ENCODE data around the gene FAM13A.

Gene FAM13A

DNA sequence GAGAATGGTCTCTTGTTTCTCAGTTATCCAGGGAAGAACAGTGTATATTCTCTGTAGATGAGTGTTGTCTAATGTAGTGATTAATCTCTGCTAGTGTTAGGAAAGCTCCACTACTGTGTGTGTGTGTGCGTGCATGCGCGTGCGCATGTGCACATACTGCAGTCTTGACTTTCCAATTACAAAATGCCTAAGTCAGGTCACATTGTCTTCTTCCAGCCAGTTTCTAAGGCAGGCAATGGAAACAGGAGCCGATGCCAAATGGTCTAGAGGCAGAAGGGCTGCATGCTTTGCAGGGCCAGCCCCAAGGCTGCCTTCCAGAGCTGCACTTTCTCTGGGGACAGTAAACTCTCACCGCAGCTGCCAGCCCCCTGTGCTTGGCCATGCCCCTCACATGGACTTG, 328.8 kb downstream of the FAM13A start:
- Histone ChIP-seq H3K27ac (ENCODE audit: low read length) (no peak overlapping the region), H3K27me3 (ENCODE audit: control insufficient read depth, insufficient read depth, low read length) (no peaks in the 10 kb centered on the region), H3K4me3 (ENCODE audit: low read length) (no peak overlapping the region), H3K36me3 (ENCODE audit: control insufficient read depth, insufficient read depth, low read length) (peaks cover 13% of the 10 kb centered on the region), H3K9me3 (ENCODE audit: control insufficient read depth, insufficient read depth, low read length) (no peaks in the 10 kb centered on the region), H3K4me1 (ENCODE audit: control insufficient read depth, insufficient read depth, low read length) (no peaks in the 10 kb centered on the region)
- no peak for DNase-seq (ENCODE audit: low read depth, low spot score)
- WGBS (ENCODE audit: insufficient coverage, insufficient read length): no CpG with 5 or more reads among the region's 6 CpGs

DNA sequence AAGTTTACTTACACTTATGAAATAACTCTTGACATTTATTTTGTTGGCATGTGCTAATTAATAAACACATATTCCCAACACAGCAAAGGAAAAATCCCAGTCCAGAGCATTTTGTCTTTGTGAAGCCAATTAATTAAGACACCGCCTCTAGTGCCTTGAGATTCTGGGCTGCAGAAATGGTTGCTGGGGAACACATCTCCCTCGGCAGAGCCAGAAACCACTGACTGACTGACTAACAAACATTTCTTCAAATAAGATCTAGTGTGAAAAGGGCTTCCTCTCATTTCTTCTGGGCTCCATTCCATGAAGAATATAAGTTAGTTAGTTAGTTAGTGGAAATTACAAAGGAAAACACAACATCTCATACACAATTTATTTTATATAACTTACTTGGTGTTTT, 331.0 kb downstream of the FAM13A start:
- Histone ChIP-seq H3K4me1 (ENCODE audit: control insufficient read depth, insufficient read depth, low read length) (no peaks in the 10 kb centered on the region), H3K4me3 (ENCODE audit: low read length) (no peak overlapping the region), H3K27me3 (ENCODE audit: control insufficient read depth, insufficient read depth, low read length) (no peaks in the 10 kb centered on the region), H3K9me3 (ENCODE audit: control insufficient read depth, insufficient read depth, low read length) (no peaks in the 10 kb centered on the region), H3K27ac (ENCODE audit: low read length) (no peak overlapping the region), H3K36me3 (ENCODE audit: control insufficient read depth, insufficient read depth, low read length) (peaks cover 12% of the 10 kb centered on the region)
- no peak for DNase-seq (ENCODE audit: low read depth, low spot score)
- WGBS (ENCODE audit: insufficient coverage, insufficient read length): no CpG with 5 or more reads among the region's 2 CpGs

DNA sequence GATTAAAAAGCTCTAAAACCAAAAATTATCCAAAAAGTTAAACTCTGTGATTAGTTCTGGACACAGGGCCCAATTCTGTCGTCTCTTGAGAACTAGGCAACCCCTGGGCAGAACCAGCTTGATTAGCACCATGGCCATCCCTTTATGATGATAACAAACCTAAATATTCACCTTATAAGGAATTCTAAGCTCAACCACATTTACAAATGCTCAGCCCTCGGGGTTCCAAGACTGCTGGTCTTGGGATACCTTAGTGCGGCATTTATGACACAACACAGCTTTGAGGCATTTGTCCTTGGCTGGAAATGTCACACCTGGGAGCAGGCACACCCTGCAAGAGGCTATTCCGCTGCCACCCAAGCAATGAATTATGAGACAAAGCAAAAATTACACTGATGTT, 331.8 kb downstream of the FAM13A start:
- Histone ChIP-seq H3K4me1 (ENCODE audit: control insufficient read depth, insufficient read depth, low read length) (no peaks in the 10 kb centered on the region), H3K27me3 (ENCODE audit: control insufficient read depth, insufficient read depth, low read length) (no peaks in the 10 kb centered on the region), H3K9me3 (ENCODE audit: control insufficient read depth, insufficient read depth, low read length) (no peaks in the 10 kb centered on the region), H3K4me3 (ENCODE audit: low read length) (no peak overlapping the region), H3K27ac (ENCODE audit: low read length) (no peak overlapping the region), H3K36me3 (ENCODE audit: control insufficient read depth, insufficient read depth, low read length) (peaks cover 9% of the 10 kb centered on the region)
- no CpG with 5 or more reads among the region's 4 CpGs for WGBS (ENCODE audit: insufficient coverage, insufficient read length)
- DNase-seq (ENCODE audit: low read depth, low spot score): no peak

DNA sequence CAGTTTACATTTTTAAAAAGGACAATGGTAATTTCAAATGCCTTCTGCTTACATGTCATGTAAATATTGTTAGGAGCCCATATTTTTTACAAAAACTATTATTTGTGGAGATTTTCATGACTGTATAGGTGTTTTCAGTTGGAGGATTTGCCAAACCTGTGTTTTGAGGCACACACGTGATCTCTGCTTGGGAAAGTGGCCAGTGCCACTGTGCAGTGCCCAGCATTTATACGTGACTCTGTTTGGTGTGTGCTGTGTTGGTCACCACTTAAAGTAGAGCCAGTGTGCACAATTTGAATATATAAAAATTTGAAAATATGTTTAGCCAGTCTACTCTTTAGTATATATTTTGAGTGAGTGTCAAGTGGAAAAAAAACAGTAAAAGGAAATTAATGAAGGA, 332.6 kb downstream of the FAM13A start:
- Histone ChIP-seq H3K4me3 (ENCODE audit: low read length) (no peak overlapping the region), H3K27ac (ENCODE audit: low read length) (no peak overlapping the region), H3K36me3 (ENCODE audit: control insufficient read depth, insufficient read depth, low read length) (peaks cover 9% of the 10 kb centered on the region), H3K4me1 (ENCODE audit: control insufficient read depth, insufficient read depth, low read length) (no peaks in the 10 kb centered on the region), H3K27me3 (ENCODE audit: control insufficient read depth, insufficient read depth, low read length) (no peaks in the 10 kb centered on the region), H3K9me3 (ENCODE audit: control insufficient read depth, insufficient read depth, low read length) (no peaks in the 10 kb centered on the region)
- DNase-seq (ENCODE audit: low read depth, low spot score): no peak
- WGBS (ENCODE audit: insufficient coverage, insufficient read length): no CpG with 5 or more reads among the region's 2 CpGs

DNA sequence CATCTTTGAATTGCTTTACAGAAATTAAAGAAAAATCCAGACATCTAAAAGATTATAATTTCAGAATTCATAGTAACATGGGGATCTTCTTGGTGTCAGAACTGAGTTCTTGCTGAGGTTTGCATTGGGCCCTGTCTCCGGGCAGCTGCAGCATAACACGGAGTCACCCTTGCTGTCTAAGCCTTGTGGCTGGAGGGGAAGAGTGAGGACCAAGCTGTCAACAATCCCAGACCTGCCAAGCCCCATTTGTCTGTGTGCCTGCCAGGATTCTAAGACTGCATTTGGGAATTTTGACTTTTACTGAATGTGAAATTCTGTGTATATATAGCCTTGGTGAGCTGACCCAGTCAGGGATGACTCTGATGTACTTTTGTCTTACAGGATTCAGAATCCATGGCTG, 334.2 kb downstream of the FAM13A start:
- no peak for DNase-seq (ENCODE audit: low read depth, low spot score)
- no peaks in the 10 kb centered on the region for H3K9me3 ChIP-seq (ENCODE audit: control insufficient read depth, insufficient read depth, low read length)
- H3K4me1 ChIP-seq (ENCODE audit: control insufficient read depth, insufficient read depth, low read length): no peaks in the 10 kb centered on the region
- WGBS (ENCODE audit: insufficient coverage, insufficient read length): no CpG with 5 or more reads among the region's 2 CpGs
- no peak overlapping the region for H3K4me3 ChIP-seq (ENCODE audit: low read length)
- no peaks in the 10 kb centered on the region for H3K27me3 ChIP-seq (ENCODE audit: control insufficient read depth, insufficient read depth, low read length)
- H3K27ac ChIP-seq (ENCODE audit: low read length): no peak overlapping the region
- peaks cover 4% of the 10 kb centered on the region for H3K36me3 ChIP-seq (ENCODE audit: control insufficient read depth, insufficient read depth, low read length)

DNA sequence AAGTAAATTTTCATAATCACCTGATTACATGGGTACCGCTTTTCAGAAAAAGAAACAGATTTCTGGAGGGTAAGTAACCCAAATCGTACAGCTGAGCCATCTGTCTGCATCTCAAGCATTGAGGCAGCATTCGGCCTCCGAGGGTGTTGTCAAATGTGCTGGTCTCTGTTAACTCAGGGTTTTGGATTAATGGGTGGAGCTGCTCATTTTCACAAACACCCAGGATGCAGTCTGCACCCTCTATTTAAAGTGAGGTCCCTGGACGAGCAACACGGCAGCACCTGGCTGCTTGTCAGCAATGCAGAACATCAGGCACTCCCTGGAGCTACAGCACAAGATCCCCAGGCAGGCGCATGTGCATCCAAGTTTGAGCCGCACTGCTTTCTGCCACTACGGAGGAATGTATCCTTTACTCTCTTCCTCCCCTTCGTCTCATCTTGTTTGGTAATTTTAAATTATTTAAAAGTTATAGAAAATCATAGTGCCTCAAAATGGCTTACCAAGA, 334.7 kb downstream of the FAM13A start:
- Histone ChIP-seq H3K36me3 (ENCODE audit: control insufficient read depth, insufficient read depth, low read length) (no peaks in the 10 kb centered on the region), H3K9me3 (ENCODE audit: control insufficient read depth, insufficient read depth, low read length) (no peaks in the 10 kb centered on the region), H3K4me1 (ENCODE audit: control insufficient read depth, insufficient read depth, low read length) (no peaks in the 10 kb centered on the region), H3K27me3 (ENCODE audit: control insufficient read depth, insufficient read depth, low read length) (no peaks in the 10 kb centered on the region), H3K4me3 (ENCODE audit: low read length) (no peak overlapping the region), H3K27ac (ENCODE audit: low read length) (no peak overlapping the region)
- no peak for DNase-seq (ENCODE audit: low read depth, low spot score)
- WGBS (ENCODE audit: insufficient coverage, insufficient read length): no CpG with 5 or more reads among the region's 10 CpGs

DNA sequence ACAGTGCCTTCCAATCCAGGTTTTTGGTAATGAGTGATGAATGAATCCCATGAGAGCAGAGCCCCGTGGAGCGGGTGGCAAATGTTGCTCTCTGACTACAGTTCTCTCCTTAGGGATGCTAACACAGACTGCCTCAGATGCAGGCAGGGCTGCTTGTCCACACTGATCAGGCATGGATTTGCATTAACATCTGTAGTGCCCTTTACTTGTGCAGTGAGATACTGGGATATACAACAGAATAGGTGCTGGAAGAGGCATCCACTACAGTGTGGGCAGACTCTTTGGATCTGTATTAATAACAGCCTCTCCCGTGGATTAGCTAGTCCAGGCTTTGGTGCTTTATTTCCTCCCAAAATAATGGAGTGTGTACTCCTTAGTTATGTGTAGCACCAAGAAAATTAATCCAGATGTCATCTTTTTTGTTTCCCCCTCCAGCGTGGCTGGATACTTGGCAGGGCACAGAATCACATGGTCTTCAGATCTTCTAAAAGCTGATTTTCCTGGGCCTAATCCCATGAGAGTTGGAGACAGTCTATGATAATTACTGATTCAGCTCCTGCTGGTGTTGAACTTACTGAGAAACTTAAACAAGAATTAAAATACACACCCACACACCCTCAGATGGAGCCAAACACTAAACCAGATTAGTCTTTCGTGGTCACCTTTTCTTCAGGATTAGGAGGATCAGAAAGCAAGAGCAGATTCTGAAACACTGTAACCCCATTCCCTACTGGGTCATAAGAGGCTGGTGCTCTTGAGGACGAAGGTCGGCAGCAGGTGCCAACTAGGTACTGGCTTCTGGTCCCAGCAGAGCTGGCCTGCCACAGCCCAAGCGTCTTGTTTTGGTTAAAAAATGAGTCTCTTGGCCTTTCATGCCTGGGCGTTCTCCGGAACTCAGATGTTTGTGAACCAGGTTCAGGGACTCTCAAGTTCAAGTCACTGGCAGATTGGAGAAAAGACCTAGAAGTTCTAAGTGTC, 336.2 kb downstream of the FAM13A start:
- no peak for DNase-seq (ENCODE audit: low read depth, low spot score)

DNA sequence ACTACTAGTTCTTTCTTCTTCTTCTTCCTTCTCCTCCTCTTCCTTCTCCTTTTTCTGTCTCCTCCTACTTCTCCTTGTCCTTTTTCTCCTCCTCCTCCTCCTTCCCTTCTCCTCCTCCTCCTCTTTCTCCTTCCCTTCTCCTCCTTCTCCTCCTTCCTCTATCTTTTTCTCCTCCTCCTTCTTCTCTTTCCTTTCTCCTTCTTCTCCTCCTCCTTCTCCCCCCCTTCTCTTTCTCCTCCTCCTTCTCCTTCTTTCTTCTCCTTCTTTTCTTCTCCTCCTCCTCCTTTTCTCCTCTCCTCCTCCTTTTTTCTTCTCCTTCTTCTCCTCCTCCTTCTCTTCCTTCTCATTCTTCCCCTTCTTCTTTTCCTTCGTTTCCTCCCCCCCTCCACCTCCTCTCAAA, 337.6 kb downstream of the FAM13A start:
- Histone ChIP-seq H3K27me3 (ENCODE audit: control insufficient read depth, insufficient read depth, low read length) (no peaks in the 10 kb centered on the region), H3K4me1 (ENCODE audit: control insufficient read depth, insufficient read depth, low read length) (no peaks in the 10 kb centered on the region), H3K27ac (ENCODE audit: low read length) (no peak overlapping the region), H3K4me3 (ENCODE audit: low read length) (no peak overlapping the region), H3K9me3 (ENCODE audit: control insufficient read depth, insufficient read depth, low read length) (no peaks in the 10 kb centered on the region; the same call in 1 of the 2 replicates), H3K36me3 (ENCODE audit: control insufficient read depth, insufficient read depth, low read length) (no peaks in the 10 kb centered on the region)
- DNase-seq (ENCODE audit: low read depth, low spot score): no peak
- WGBS (ENCODE audit: insufficient coverage, insufficient read length): 100% methylated on average over 1 of the region's 1 CpG

More for the DNA sequence above, 336.2 kb downstream of the FAM13A start:
- Histone ChIP-seq H3K4me1 (ENCODE audit: control insufficient read depth, insufficient read depth, low read length) (no peaks in the 10 kb centered on the region), H3K9me3 (ENCODE audit: control insufficient read depth, insufficient read depth, low read length) (no peaks in the 10 kb centered on the region; the same call in 1 of the 2 replicates), H3K27me3 (ENCODE audit: control insufficient read depth, insufficient read depth, low read length) (no peaks in the 10 kb centered on the region), H3K27ac (ENCODE audit: low read length) (no peak overlapping the region), H3K4me3 (ENCODE audit: low read length) (no peak overlapping the region), H3K36me3 (ENCODE audit: control insufficient read depth, insufficient read depth, low read length) (no peaks in the 10 kb centered on the region)
- WGBS (ENCODE audit: insufficient coverage, insufficient read length): no CpG with 5 or more reads among the region's 10 CpGs

DNA sequence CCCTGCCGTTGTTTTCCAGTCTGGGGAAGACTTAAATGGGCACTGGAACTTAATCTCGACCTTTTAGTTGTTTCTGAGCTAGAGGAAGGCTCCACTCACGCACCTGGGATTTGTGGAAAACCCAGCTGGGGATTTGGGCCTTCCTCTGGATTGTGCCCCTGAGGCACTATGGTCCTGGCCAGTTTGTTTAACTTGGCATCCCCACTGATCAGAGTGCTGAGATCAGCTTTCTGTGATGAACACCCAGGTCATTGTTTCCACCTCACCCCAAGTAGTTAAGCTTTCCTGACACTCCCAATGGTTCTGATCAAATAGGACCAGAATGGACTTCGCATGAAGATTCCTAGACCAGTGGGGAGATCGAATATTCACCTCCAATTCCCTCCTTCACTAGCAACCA, 338.9 kb downstream of the FAM13A start:
- no peak for DNase-seq (ENCODE audit: low read depth, low spot score)
- WGBS (ENCODE audit: insufficient coverage, insufficient read length): no CpG with 5 or more reads among the region's 5 CpGs
- Histone ChIP-seq H3K27ac (ENCODE audit: low read length) (no peak overlapping the region), H3K27me3 (ENCODE audit: control insufficient read depth, insufficient read depth, low read length) (no peaks in the 10 kb centered on the region), H3K4me3 (ENCODE audit: low read length) (no peak overlapping the region), H3K9me3 (ENCODE audit: control insufficient read depth, insufficient read depth, low read length) (no peaks in the 10 kb centered on the region; the same call in 1 of the 2 replicates), H3K36me3 (ENCODE audit: control insufficient read depth, insufficient read depth, low read length) (no peaks in the 10 kb centered on the region), H3K4me1 (ENCODE audit: control insufficient read depth, insufficient read depth, low read length) (no peaks in the 10 kb centered on the region)

DNA sequence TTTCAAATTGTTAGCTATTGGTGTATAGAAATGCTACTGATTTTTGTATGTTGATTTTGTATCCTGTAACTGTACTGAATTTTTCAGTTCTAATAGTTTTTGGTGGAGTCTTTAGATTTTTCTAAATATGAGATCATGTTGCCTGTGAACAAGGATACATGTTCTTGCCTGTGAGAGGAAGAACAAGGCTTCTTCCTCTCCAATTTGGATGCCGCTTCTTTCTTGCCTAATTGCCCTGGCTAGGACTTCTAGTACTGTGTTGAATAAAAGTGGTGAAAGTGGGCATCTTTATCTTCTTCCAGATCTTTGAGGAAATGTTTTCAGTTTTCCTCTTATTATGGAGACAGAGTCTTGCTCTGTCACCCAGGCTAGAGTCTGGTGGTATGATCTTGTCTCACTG, 343.2 kb downstream of the FAM13A start:
- H3K27ac ChIP-seq (ENCODE audit: low read length): no peak overlapping the region
- H3K27me3 ChIP-seq (ENCODE audit: control insufficient read depth, insufficient read depth, low read length): no peaks in the 10 kb centered on the region
- DNase-seq (ENCODE audit: low read depth, low spot score): no peak
- H3K9me3 ChIP-seq (ENCODE audit: control insufficient read depth, insufficient read depth, low read length): no peaks in the 10 kb centered on the region; the same call in 1 of the 2 replicates
- H3K4me3 ChIP-seq (ENCODE audit: low read length): no peak overlapping the region
- WGBS (ENCODE audit: insufficient coverage, insufficient read length): no CpG with 5 or more reads among the region's 1 CpG
- no peaks in the 10 kb centered on the region for H3K36me3 ChIP-seq (ENCODE audit: control insufficient read depth, insufficient read depth, low read length)
- H3K4me1 ChIP-seq (ENCODE audit: control insufficient read depth, insufficient read depth, low read length): no peaks in the 10 kb centered on the region
